Stimulated activated naive B cell treated with anti-CD40 and anti-IgM and Interleukin-4, amounts not matched to agents 10 μg/mL and 1 μg/mL and 100 μg/mL, for 72 hours (primary cell): Measurements from ENCODE around the gene TNNI3K.

Experiments
- ATAC-seq, 2 donors: fragments of 150-1000 bp; cut with Tn5 transposase; replicated peaks; 2 replicates each; pipeline ENCODE4 v1.10.0; 2021; ENCODE audit warnings: moderate library complexity in 1 of 2
- DNase-seq: peaks from one replicate; pipeline ENCODE4 v3.0.0; 2021
- H3K27ac Mint-ChIP-seq: one replicate; pipeline ENCODE4 v1.8.0; 2022; ENCODE audit warnings: mild to moderate bottlenecking, mixed read lengths
- H3K27me3 Mint-ChIP-seq, 2 donors: one replicate each; pipeline ENCODE4 v1.8.0; 2022; ENCODE audit warnings: mixed read lengths in 2 of 2
- H3K36me3 Mint-ChIP-seq, 2 donors: one replicate each; pipeline ENCODE4 v1.8.0; 2022; ENCODE audit warnings: mixed read lengths in 2 of 2, mild to moderate bottlenecking in 1 of 2
- H3K4me1 Mint-ChIP-seq, 2 donors: one replicate each; pipeline ENCODE4 v1.8.0; 2022; ENCODE audit warnings: mixed read lengths in 2 of 2, mild to moderate bottlenecking in 1 of 2
- H3K4me3 Mint-ChIP-seq, 2 donors: one replicate each; pipeline ENCODE4 v1.8.0; 2022; ENCODE audit warnings: mild to moderate bottlenecking in 2 of 2, mixed read lengths in 2 of 2, moderate library complexity in 1 of 2
- H3K9me3 Mint-ChIP-seq, 2 donors: one replicate each; pipeline ENCODE4 v1.8.0; 2022; ENCODE audit warnings: mixed read lengths in 2 of 2, mild to moderate bottlenecking in 1 of 2

The TNNI3K gene

GRCh38 chr1:74334147-74334546 lies 99.0 kb downstream of the TNNI3K start:
- H3K27me3 Mint-ChIP-seq = no peaks in the 10 kb centered on the region
- no peaks in the 10 kb centered on the region for H3K36me3 Mint-ChIP-seq
- no peak overlapping the region for H3K27ac Mint-ChIP-seq
- DNase-seq (no peak), ATAC-seq (no peak)
- no peaks in the 10 kb centered on the region for H3K4me1 Mint-ChIP-seq
- no peaks in the 10 kb centered on the region for H3K9me3 Mint-ChIP-seq
- H3K4me3 Mint-ChIP-seq = no peak overlapping the region

- H3K27me3 Mint-ChIP-seq = no peaks in the 10 kb centered on the region
- H3K4me1 Mint-ChIP-seq = no peaks in the 10 kb centered on the region
- H3K27ac Mint-ChIP-seq = no peak overlapping the region
- no peaks in the 10 kb centered on the region for H3K36me3 Mint-ChIP-seq
- H3K9me3 Mint-ChIP-seq = no peaks in the 10 kb centered on the region
- H3K4me3 Mint-ChIP-seq = no peak overlapping the region
- DNase-seq = no peak
- ATAC-seq = no peak
Measured at GRCh38 chr1:74340656-74341055, 105.5 kb downstream of the TNNI3K start.

- Mint-ChIP-seq H3K4me1 (no peaks in the 10 kb centered on the region), H3K36me3 (no peaks in the 10 kb centered on the region), H3K9me3 (no peaks in the 10 kb centered on the region), H3K27ac (no peak overlapping the region), H3K4me3 (no peak overlapping the region), H3K27me3 (no peaks in the 10 kb centered on the region)
- no peak for DNase-seq
- no peak for ATAC-seq
Measured at GRCh38 chr1:74341702-74342339, 106.6 kb downstream of the TNNI3K start.

- no peak for DNase-seq
- H3K9me3 Mint-ChIP-seq = no peaks in the 10 kb centered on the region
- ATAC-seq = no peak
Measured at GRCh38 chr1:74343216-74343615, 108.0 kb downstream of the TNNI3K start.

GRCh38 chr1:74344387-74344786 lies 109.2 kb downstream of the TNNI3K start:
- H3K4me3 Mint-ChIP-seq = no peak overlapping the region
- no peaks in the 10 kb centered on the region for H3K27me3 Mint-ChIP-seq
- H3K36me3 Mint-ChIP-seq = no peaks in the 10 kb centered on the region
- no peaks in the 10 kb centered on the region for H3K4me1 Mint-ChIP-seq
- ATAC-seq (no peak), DNase-seq (no peak)
- no peak overlapping the region for H3K27ac Mint-ChIP-seq
- H3K9me3 Mint-ChIP-seq = no peaks in the 10 kb centered on the region

More at GRCh38 chr1:74343216-74343615, 108.0 kb downstream of the TNNI3K start:
- Mint-ChIP-seq H3K27me3 (no peaks in the 10 kb centered on the region), H3K4me1 (no peaks in the 10 kb centered on the region), H3K4me3 (no peak overlapping the region), H3K27ac (no peak overlapping the region), H3K36me3 (no peaks in the 10 kb centered on the region)

- no peak overlapping the region for H3K27ac Mint-ChIP-seq
- no peak overlapping the region for H3K4me3 Mint-ChIP-seq
- DNase-seq = no peak
- H3K36me3 Mint-ChIP-seq = no peaks in the 10 kb centered on the region
- H3K4me1 Mint-ChIP-seq = no peaks in the 10 kb centered on the region
- H3K9me3 Mint-ChIP-seq = no peaks in the 10 kb centered on the region
- no peaks in the 10 kb centered on the region for H3K27me3 Mint-ChIP-seq
- no peak for ATAC-seq
Measured at GRCh38 chr1:74356493-74356892, 121.3 kb downstream of the TNNI3K start.

GRCh38 chr1:74357150-74357549 lies 122.0 kb downstream of the TNNI3K start:
- H3K4me1 Mint-ChIP-seq = no peaks in the 10 kb centered on the region
- no peaks in the 10 kb centered on the region for H3K36me3 Mint-ChIP-seq
- no peaks in the 10 kb centered on the region for H3K27me3 Mint-ChIP-seq
- no peaks in the 10 kb centered on the region for H3K9me3 Mint-ChIP-seq
- H3K4me3 Mint-ChIP-seq = no peak overlapping the region
- DNase-seq (no peak), ATAC-seq (no peak)
- H3K27ac Mint-ChIP-seq = no peak overlapping the region

- H3K27ac Mint-ChIP-seq = no peak overlapping the region
- no peaks in the 10 kb centered on the region for H3K36me3 Mint-ChIP-seq
- no peaks in the 10 kb centered on the region for H3K9me3 Mint-ChIP-seq
- H3K4me3 Mint-ChIP-seq = no peak overlapping the region
- DNase-seq = no peak
- no peaks in the 10 kb centered on the region for H3K4me1 Mint-ChIP-seq
- H3K27me3 Mint-ChIP-seq = no peaks in the 10 kb centered on the region
- ATAC-seq = no peak
Measured at GRCh38 chr1:74357756-74358155, 122.6 kb downstream of the TNNI3K start.

- no peaks in the 10 kb centered on the region for H3K9me3 Mint-ChIP-seq
- H3K4me3 Mint-ChIP-seq = no peak overlapping the region
- DNase-seq (no peak), ATAC-seq (no peak)
- no peaks in the 10 kb centered on the region for H3K4me1 Mint-ChIP-seq
- H3K36me3 Mint-ChIP-seq = no peaks in the 10 kb centered on the region
- H3K27me3 Mint-ChIP-seq = no peaks in the 10 kb centered on the region
- H3K27ac Mint-ChIP-seq = no peak overlapping the region
Measured at GRCh38 chr1:74362691-74363090, 127.5 kb downstream of the TNNI3K start.

GRCh38 chr1:74363220-74363619 lies 128.0 kb downstream of the TNNI3K start:
- H3K36me3 Mint-ChIP-seq = no peaks in the 10 kb centered on the region
- DNase-seq (no peak), ATAC-seq (no peak)
- H3K27me3 Mint-ChIP-seq = no peaks in the 10 kb centered on the region
- H3K4me3 Mint-ChIP-seq = no peak overlapping the region
- no peaks in the 10 kb centered on the region for H3K4me1 Mint-ChIP-seq
- no peak overlapping the region for H3K27ac Mint-ChIP-seq
- H3K9me3 Mint-ChIP-seq = no peaks in the 10 kb centered on the region

- Mint-ChIP-seq H3K27me3 (no peaks in the 10 kb centered on the region), H3K27ac (no peak overlapping the region), H3K36me3 (no peaks in the 10 kb centered on the region), H3K4me3 (no peak overlapping the region), H3K9me3 (no peaks in the 10 kb centered on the region), H3K4me1 (no peaks in the 10 kb centered on the region)
- ATAC-seq = no peak
- no peak for DNase-seq
Measured at GRCh38 chr1:74367175-74367813, 132.1 kb downstream of the TNNI3K start.

- ATAC-seq (no peak), DNase-seq (no peak)
- Mint-ChIP-seq H3K4me3 (no peak overlapping the region), H3K27me3 (no peaks in the 10 kb centered on the region), H3K4me1 (no peaks in the 10 kb centered on the region), H3K27ac (no peak overlapping the region), H3K36me3 (no peaks in the 10 kb centered on the region), H3K9me3 (no peaks in the 10 kb centered on the region)
Measured at GRCh38 chr1:74368335-74368734, 133.1 kb downstream of the TNNI3K start.

- ATAC-seq (no peak), DNase-seq (no peak)
- Mint-ChIP-seq H3K4me3 (no peak overlapping the region), H3K27ac (no peak overlapping the region), H3K4me1 (no peaks in the 10 kb centered on the region), H3K9me3 (no peaks in the 10 kb centered on the region), H3K36me3 (no peaks in the 10 kb centered on the region), H3K27me3 (no peaks in the 10 kb centered on the region)
Measured at GRCh38 chr1:74375376-74375775, 140.2 kb downstream of the TNNI3K start.

- Mint-ChIP-seq H3K4me3 (no peak overlapping the region), H3K9me3 (no peaks in the 10 kb centered on the region), H3K4me1 (no peaks in the 10 kb centered on the region), H3K36me3 (no peaks in the 10 kb centered on the region), H3K27ac (no peak overlapping the region), H3K27me3 (no peaks in the 10 kb centered on the region)
- ATAC-seq = no peak
- DNase-seq = no peak
Measured at GRCh38 chr1:74380252-74380651, 145.1 kb downstream of the TNNI3K start.

GRCh38 chr1:74388855-74389254 lies 153.7 kb downstream of the TNNI3K start:
- no peak overlapping the region for H3K27ac Mint-ChIP-seq
- no peak for ATAC-seq
- peaks cover 0 to 2% of the 10 kb centered on the region in 2 donors for H3K9me3 Mint-ChIP-seq
- no peak for DNase-seq
- no peaks in the 10 kb centered on the region for H3K36me3 Mint-ChIP-seq
- H3K27me3 Mint-ChIP-seq = no peaks in the 10 kb centered on the region
- H3K4me3 Mint-ChIP-seq = no peak overlapping the region
- no peaks in the 10 kb centered on the region for H3K4me1 Mint-ChIP-seq
